B cell (primary cell): Measurements from ENCODE around the gene MARCHF10. TPM values are rescaled to one million over a fixed set of nuclear protein-coding genes. Genes with fewer than 3 reads are reported as not detected.

ENCODE experiments used
- ATAC-seq: fragments of 200-7000 bp; cut with Tn5 transposase; one replicate; pipeline ENCODE4 v1.10.0; 2021; ENCODE audit warnings: low read depth, mild to moderate bottlenecking, moderate number of reproducible peaks, moderate library complexity
- CTCF ChIA-PET: fragments of 350-600 bp; sonication (Branson Sonifier 250); formaldehyde crosslinking; loops from one replicate; lab custom pipeline; 2021; ENCODE audit warnings: antibody characterized with exemption, inconsistent platforms; lab: Charles Lee
- POLR2A ChIA-PET: fragments of 350-600 bp; sonication (Branson Sonifier 250); formaldehyde crosslinking; loops from one replicate; lab custom pipeline; 2021; ENCODE audit warnings: antibody characterized with exemption; lab: Charles Lee
- DNase-seq: peaks from one replicate; pipeline ENCODE4 v3.0.0; 2013
- H2AFZ ChIP-seq: 2 replicates; pipeline ENCODE4 v1.6.1; 2012; ENCODE audit warnings: mild to moderate bottlenecking, low read depth, low read length; ENCODE audit not compliant: insufficient read depth, poor library complexity, severe bottlenecking
- H3K27ac ChIP-seq, 2 donors: 1 replicate in 1 of 2; 2 replicates in 1 of 2; pipeline ENCODE4 v1.5.1; 2012 to 2013; ENCODE audit warnings: low read length in 2 of 2, mild to moderate bottlenecking in 2 of 2, moderate library complexity in 1 of 2
- H3K27me3 ChIP-seq, 4 experiments: fragments of 200-600 bp in 1 of 4; sonication (generic) in 1 of 4; replicated peaks in 1 of 4; 1 replicate in 2 of 4; 2 replicates in 2 of 4; pipeline versions ENCODE4 v1.6.1 to v1.7.0; 2013 to 2016; ENCODE audit warnings: low read length in 3 of 4, mild to moderate bottlenecking in 2 of 4, mixed read lengths in 1 of 4, moderate library complexity in 1 of 4; ENCODE audit not compliant: insufficient read depth in 4 of 4, control insufficient read depth in 3 of 4; ENCODE audit errors: control extremely low read depth in 1 of 4
- H3K36me3 ChIP-seq, 2 experiments: replicated peaks in 1 of 2; 1 replicate in 1 of 2; 2 replicates in 1 of 2; pipeline versions ENCODE4 v1.6.1 to v1.7.1; 2013; ENCODE audit warnings: low read length in 1 of 2; ENCODE audit not compliant: insufficient read depth in 2 of 2, control insufficient read depth in 1 of 2; ENCODE audit errors: control extremely low read depth in 1 of 2, extremely low read depth in 1 of 2
- H3K4me1 ChIP-seq, 2 donors: fragments of 200-600 bp in 1 of 2; sonication (generic) in 1 of 2; 1 replicate in 1 of 2; 2 replicates in 1 of 2; pipeline versions ENCODE4 v1.5.1 to v1.6.1; 2013 to 2017; ENCODE audit warnings: low read length in 2 of 2; ENCODE audit not compliant: control insufficient read depth in 2 of 2, insufficient read depth in 2 of 2
- H3K4me2 ChIP-seq: replicated peaks from 2 replicates; pipeline ENCODE3; 2012; ENCODE audit warnings: mild to moderate bottlenecking, low read depth, low read length; ENCODE audit not compliant: poor library complexity, severe bottlenecking
- H3K4me3 ChIP-seq, 5 experiments: fragments of 200-600 bp in 1 of 5; sonication (generic) in 1 of 5; 1 replicate in 3 of 5; 2 replicates in 2 of 5; pipeline versions ENCODE4 v1.5.1 to v1.7.0; 2011 to 2016; ENCODE audit warnings: low read length in 4 of 5, mild to moderate bottlenecking in 4 of 5, low read depth in 2 of 5, control low read depth in 1 of 5, moderate library complexity in 1 of 5; ENCODE audit not compliant: insufficient read depth in 1 of 5; ENCODE audit errors: control extremely low read depth in 1 of 5, extremely low read depth in 1 of 5
- H3K79me2 ChIP-seq: fragments of 200-600 bp; sonication (generic); one replicate; pipeline ENCODE4 v1.6.0; 2016; ENCODE audit warnings: low read length; ENCODE audit not compliant: control insufficient read depth, insufficient read depth
- H3K9ac ChIP-seq: fragments of 200-600 bp; sonication (generic); 2 replicates; pipeline ENCODE4 v1.6.1; 2017; ENCODE audit warnings: mild to moderate bottlenecking, low read length, moderate library complexity
- H3K9me3 ChIP-seq, 3 donors: one replicate each; pipeline versions ENCODE4 v1.6.1 to v1.7.1; 2013; ENCODE audit warnings: low read length in 2 of 3; ENCODE audit not compliant: control insufficient read depth in 2 of 3, insufficient read depth in 1 of 3; ENCODE audit errors: control extremely low read depth in 1 of 3
- H4K20me1 ChIP-seq: 2 replicates; pipeline ENCODE4 v1.6.0; 2012; ENCODE audit warnings: mild to moderate bottlenecking, low read length; ENCODE audit not compliant: insufficient read depth, control insufficient read depth, poor library complexity, severe bottlenecking
- H3K27ac Mint-ChIP-seq: one replicate; pipeline ENCODE4 v1.8.0; 2021; ENCODE audit warnings: mixed read lengths
- H3K27me3 Mint-ChIP-seq: one replicate; pipeline ENCODE4 v1.8.0; 2021; ENCODE audit warnings: mixed read lengths
- H3K4me1 Mint-ChIP-seq: one replicate; pipeline ENCODE4 v1.8.0; 2021; ENCODE audit warnings: mixed read lengths
- H3K4me3 Mint-ChIP-seq: one replicate; pipeline ENCODE4 v1.8.0; 2021; ENCODE audit warnings: mixed read lengths
- H3K9me3 Mint-ChIP-seq: one replicate; pipeline ENCODE4 v1.8.0; 2022; ENCODE audit warnings: mixed read lengths; ENCODE audit not compliant: insufficient read depth
- CTCF ChIP-seq: fragments of 200-600 bp; IDR thresholded peaks from one replicate; pipeline ENCODE4 v1.8.0; 2022; ENCODE audit warnings: antibody characterized with exemption, mild to moderate bottlenecking
- EZH2 ChIP-seq: IDR thresholded peaks from 2 replicates; pipeline ENCODE4 v1.6.1; 2012; ENCODE audit warnings: borderline replicate concordance, low read depth, mild to moderate bottlenecking, moderate library complexity, low read length; ENCODE audit not compliant: insufficient read depth, poor library complexity, severe bottlenecking
- WGBS: methylation state at CpG from one replicate; pipeline ENCODE4 v1.1.5; 2013; ENCODE audit warnings: missing lambda C conversion rate; ENCODE audit not compliant: insufficient coverage; 5-methylcytosine and 5-hydroxymethylcytosine counted together
- intact Hi-C: fragments of 100-400 bp; cut with micrococcal nuclease; formaldehyde crosslinking; loops from one replicate; pipeline ENCODE4 v1.10.0; 2022
- polyA plus RNA-seq: library from polyadenylated mRNA; depleted of rRNA; stranded (reverse); fragments of >200 nt; gene quantifications from 2 replicates; pipeline ENCODE4 v1.2.3, GENCODE V29; 2012
- total RNA-seq, 2 donors: library from RNA; stranded (reverse); fragments of 120-200 nt in 1 of 2; gene quantifications; 1 replicate in 1 of 2; 2 replicates in 1 of 2; pipeline versions ENCODE4 v1.2.3 to v1.2.4, GENCODE V29; 2013 to 2022

MARCHF10 gene
- total and polyA plus RNA-seq, 2 donors (not counting 1 experiment from before 2014, with no cell fraction given): 0.24 TPM; not detected in 1

- Histone ChIP-seq H3K4me3 (no peak overlapping the region), H3K27me3 (peaks cover 0 to 13% (median 4%) of the 10 kb centered on the region in 4 experiments), H2AFZ (no peak overlapping the region), H4K20me1 (no peaks in the 10 kb centered on the region), H3K27ac (no peak overlapping the region), H3K36me3 (no peaks in the 10 kb centered on the region), H3K4me1 (peaks cover 9 to 12% of the 10 kb centered on the region in 2 donors), H3K9me3 (peaks cover 0 to 6% (median 0%) of the 10 kb centered on the region in 3 donors), H3K79me2 (no peaks in the 10 kb centered on the region), H3K9ac (no peak overlapping the region), H3K4me2 (no peak overlapping the region)
- H3K9me3 Mint-ChIP-seq: no peaks in the 10 kb centered on the region
- peaks cover 18% of the 10 kb centered on the region for H3K4me1 Mint-ChIP-seq
- H3K27me3 Mint-ChIP-seq: peaks cover 41% of the 10 kb centered on the region
- CTCF ChIA-PET: no interaction called here
- POLR2A ChIA-PET: no interaction called here
- intact Hi-C loops: no loop called here
- no peak for ATAC-seq
- TF ChIP-seq CTCF (no peak), EZH2 (no peak)
- no peak overlapping the region for H3K27ac Mint-ChIP-seq
- DNase-seq: no peak
- H3K4me3 Mint-ChIP-seq: no peak overlapping the region
These were observed 10.2 kb downstream of the MARCHF10 start for GRCh38 chr17:62797959-62798358.

DNA sequence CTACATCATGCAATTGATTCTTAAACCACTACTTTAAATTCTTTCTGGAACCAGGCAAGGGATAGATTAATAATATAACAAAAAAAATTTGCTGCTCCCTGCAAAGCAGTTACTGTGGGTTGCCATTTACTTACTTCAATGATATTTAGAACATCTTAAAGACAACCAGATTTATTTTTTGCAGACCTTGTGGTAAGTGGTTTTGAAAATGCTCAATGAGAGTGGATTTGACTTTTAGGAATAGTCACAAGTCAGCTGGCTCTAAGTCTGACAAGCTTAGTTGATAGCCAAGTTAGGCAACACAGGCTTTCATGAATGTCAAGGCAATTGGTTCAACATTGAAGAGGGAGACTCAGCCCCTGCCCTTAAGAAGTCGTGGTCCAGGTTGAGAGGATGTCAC lies 11.8 kb downstream of the MARCHF10 start:
- no peak for TF ChIP-seq EZH2
- no peak for TF ChIP-seq CTCF
- Histone ChIP-seq H4K20me1 (no peaks in the 10 kb centered on the region), H3K27me3 (peaks cover 0 to 7% (median 3%) of the 10 kb centered on the region in 4 experiments), H2AFZ (no peak overlapping the region), H3K79me2 (no peaks in the 10 kb centered on the region), H3K4me1 (peaks cover 9% of the 10 kb centered on the region in 2 donors), H3K4me3 (no peak overlapping the region), H3K9ac (no peak overlapping the region), H3K9me3 (peaks cover 0 to 5% (median 0%) of the 10 kb centered on the region in 3 donors), H3K4me2 (no peak overlapping the region), H3K36me3 (no peaks in the 10 kb centered on the region), H3K27ac (no peak overlapping the region)
- WGBS: 86% methylated on average over 1 of the region's 1 CpG
- Mint-ChIP-seq H3K4me3 (no peak overlapping the region), H3K4me1 (peaks cover 16% of the 10 kb centered on the region), H3K27me3 (peaks cover 33% of the 10 kb centered on the region), H3K9me3 (no peaks in the 10 kb centered on the region), H3K27ac (no peak overlapping the region)
- intact Hi-C loops: no loop called here
- ChIA-PET CTCF (no interaction called here), POLR2A (no interaction called here)
- DNase-seq (no peak), ATAC-seq (no peak)
